K562 (cell line): ENCODE measurements around the gene ADM5. TPM values are rescaled to one million over a fixed set of nuclear protein-coding genes. Genes with fewer than 3 reads are reported as not detected.

Source experiments
- BCLAF1 ChIP-seq, 2 experiments: fragments of 450-650 bp in 1 of 2; IDR thresholded peaks; 2 replicates each; pipeline ENCODE4 v1.6.1; 2011 to 2017; ENCODE audit warnings: low read depth in 2 of 2, antibody characterized with exemption in 1 of 2, borderline replicate concordance in 1 of 2, low read length in 1 of 2, mild to moderate bottlenecking in 1 of 2, mixed read lengths in 1 of 2; ENCODE audit not compliant: control insufficient read depth in 1 of 2
- L3MBTL2 ChIP-seq: fragments of 450-650 bp; IDR thresholded peaks from 2 replicates; pipeline ENCODE4 v1.6.1; 2016; ENCODE audit warnings: mild to moderate bottlenecking, moderate library complexity
- MXI1 ChIP-seq: IDR thresholded peaks from 2 replicates; pipeline ENCODE4 v1.6.1; 2011; ENCODE audit warnings: low read depth, mild to moderate bottlenecking, improper control_type of control experiment, low read length
- PHF8 ChIP-seq: fragments of 200-600 bp; sonication (generic); IDR thresholded peaks from 2 replicates; pipeline ENCODE4 v1.6.1; 2012; ENCODE audit warnings: mixed run types, mild to moderate bottlenecking, inconsistent platforms, low read length, moderate library complexity, borderline replicate concordance
- SRSF3 ChIP-seq: fragments of 200-400 bp; formaldehyde crosslinking; IDR thresholded peaks from 2 replicates; pipeline ENCODE4 v1.6.1; 2016; ENCODE audit warnings: mild to moderate bottlenecking, low read length, moderate library complexity; ENCODE audit not compliant: insufficient read depth
- TAF7 ChIP-seq: fragments of 450-650 bp; IDR thresholded peaks from 2 replicates; pipeline ENCODE4 v1.6.1; 2016; ENCODE audit warnings: missing genetic modification characterization, missing compliant biosample characterization
- TBL1XR1 ChIP-seq, 2 experiments: IDR thresholded peaks; 2 replicates each; pipeline ENCODE4 v1.6.1; 2012; ENCODE audit warnings: improper control_type of control experiment in 2 of 2, low read length in 2 of 2, mild to moderate bottlenecking in 1 of 2
- XRCC3 ChIP-seq: fragments of 450-650 bp; IDR thresholded peaks from 2 replicates; pipeline ENCODE4 v1.6.1; 2017; ENCODE audit warnings: mild to moderate bottlenecking, moderate library complexity
- XRCC5 ChIP-seq: fragments of 200-400 bp; formaldehyde crosslinking; IDR thresholded peaks from 2 replicates; pipeline ENCODE4 v1.6.1; 2017; ENCODE audit warnings: low read depth, mild to moderate bottlenecking, low read length
- ZNF23 ChIP-seq: fragments of 250-450 bp; sonication (Bioruptor Pico); IDR thresholded peaks from 2 replicates; pipeline ENCODE4 v1.4.0; 2020; ENCODE audit warnings: mild to moderate bottlenecking
- ZNF584 ChIP-seq: fragments of 200-800 bp; sonication (Bioruptor generic); IDR thresholded peaks from 2 replicates; pipeline ENCODE4 v1.6.1; 2016; ENCODE audit warnings: low read depth, mild to moderate bottlenecking, missing genetic modification characterization, missing compliant biosample characterization
- ZNF639 ChIP-seq, 2 experiments: fragments of 200-800 bp in 1 of 2; sonication (Bioruptor generic) in 1 of 2; sonication (generic) in 1 of 2; formaldehyde crosslinking in 1 of 2; IDR thresholded peaks in 1 of 2; conservative IDR thresholded peaks in 1 of 2; 2 replicates each; pipeline versions ENCODE4 v1.5.0 to v1.6.1; 2016 to 2020; ENCODE audit warnings: missing compliant biosample characterization in 1 of 2, missing genetic modification characterization in 1 of 2, missing genetic modification reagents in 1 of 2
- ZNF717 ChIP-seq: fragments of 250-450 bp; sonication (Bioruptor Pico); IDR thresholded peaks from 2 replicates; pipeline ENCODE4 v1.5.0; 2021
- ZNF79 ChIP-seq: fragments of 250-450 bp; sonication (Bioruptor Pico); IDR thresholded peaks from 2 replicates; pipeline ENCODE4 v1.4.0; 2020; ENCODE audit warnings: low read depth, mild to moderate bottlenecking, moderate library complexity
- polyA plus RNA-seq, 8 experiments: library from polyadenylated mRNA; depleted of rRNA in 4 of 8; stranded (reverse) in 5 of 8; unstranded in 3 of 8; fragments of >200 nt; fragmentation: Nextera tagmentation in 2 of 8; fragmentation: Illumina TruSeq in 1 of 8; extraction: Ambion mirVana in 2 of 8; extraction: Trizol in 1 of 8; gene quantifications; 2 replicates each; pipeline versions ENCODE4 v1.2.1 to v1.2.3, GENCODE V29; 2011 to 2014; ENCODE audit warnings: inconsistent platforms in 1 of 8, missing spikeins in 1 of 8
- total RNA-seq, 7 experiments: library from RNA; depleted of rRNA in 6 of 7; stranded (reverse); fragments of >200 nt in 6 of 7; fragmentation: Illumina TruSeq in 2 of 7; extraction: Trizol in 2 of 7; gene quantifications; 2 replicates each; pipeline versions ENCODE4 v1.2.1 to v1.2.3, GENCODE V29; 2011 to 2021; ENCODE audit warnings: low replicate concordance in 1 of 7
- TF ChIP-seq, protein P1 (sequence below): IDR thresholded peaks from 2 replicates; pipeline ENCODE4 v1.6.1; 2011; ENCODE audit warnings: borderline replicate concordance, low read depth, mild to moderate bottlenecking, moderate library complexity, low read length; ENCODE audit not compliant: insufficient read depth, poor library complexity, severe bottlenecking

The ADM5 gene
- total and polyA plus RNA-seq, 9 of the 15 experiments (the other 6 are each of a cell fraction or from before 2014, with no cell fraction given): 0.13 to 8.4 (median 2.0) TPM; not detected in 1

DNA sequence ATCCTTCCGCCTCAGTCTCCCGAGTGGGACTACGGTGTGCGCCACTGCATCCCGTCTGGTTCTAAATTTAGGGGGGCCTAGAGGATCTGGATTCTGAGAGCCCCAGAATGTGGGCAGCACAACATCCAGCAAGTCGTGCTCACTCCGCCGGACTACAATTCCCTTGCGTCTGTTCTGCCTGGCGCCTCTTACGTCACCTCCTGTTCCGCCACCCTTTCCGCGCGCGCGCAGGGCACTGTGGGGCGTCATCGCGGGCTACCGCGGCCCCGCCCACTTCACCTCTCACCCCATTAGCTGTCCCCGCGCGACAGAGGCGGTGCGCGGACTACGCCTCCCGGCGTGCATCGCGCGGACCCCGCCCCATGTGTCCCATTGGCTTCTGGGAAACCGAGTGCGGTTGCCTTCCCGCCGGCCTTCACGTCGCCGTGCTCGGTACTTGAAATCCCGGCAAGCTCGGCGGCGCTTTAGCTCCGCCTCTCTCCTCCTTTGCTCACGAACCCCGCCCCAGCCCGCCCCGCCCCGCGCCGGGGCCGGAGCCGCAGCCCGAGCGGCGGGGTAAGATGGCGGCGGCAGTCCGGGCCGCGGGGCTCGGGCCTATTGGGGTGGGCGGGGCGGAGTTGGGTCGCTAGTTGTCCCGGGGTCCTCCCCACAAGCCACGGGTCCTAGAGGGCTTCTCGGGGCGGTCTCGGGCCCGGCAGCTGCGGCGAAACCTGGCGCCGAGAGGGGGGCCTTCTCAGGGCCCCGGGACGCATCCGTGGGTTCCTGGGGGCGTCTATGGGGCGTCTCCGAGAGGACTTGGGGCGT is 47.5 kb upstream of the ADM5 start, which contains the start of gene SCAF1 (continued):
- TF ChIP-seq BCLAF1 (IDR thresholded peaks at IDR 0.05; ENCODE audit: borderline replicate concordance in 1 of 2, control insufficient read depth in 1 of 2, low read depth in 2 of 2, low read length in 1 of 2): 0 out of 4 replicates have a peak, but pooled peaks of 1 of the 2 experiments have one; percentile 30
- no peak for TF ChIP-seq SRSF3
- peak; percentile 47; the same call in 1 of the 2 replicates for TF ChIP-seq MXI1
- 0 out of 4 replicates have a peak, but pooled peaks of 1 of the 2 experiments have one; percentile 62 for TF ChIP-seq TBL1XR1 (IDR thresholded peaks at IDR 0.05; ENCODE audit: low read length in 2 of 2)
- TF ChIP-seq XRCC5: 0 out of 2 replicates have a peak, but pooled peaks have one; percentile 61
- TF ChIP-seq ZNF717: no peak
- peak; percentile 65; the same call in 1 of the 2 replicates for TF ChIP-seq L3MBTL2
- 0 out of 2 replicates have a peak, but pooled peaks have one; percentile 22 for TF ChIP-seq TAF7 (tag)
- peak; percentile 75; the same call in 1 of the 2 replicates for TF ChIP-seq PHF8
- TF ChIP-seq ZNF639 (CRISPR knock-in tag; conservative IDR thresholded peaks at IDR 0.05 in 1 of 2, IDR thresholded peaks at IDR 0.05 in 1 of 2): peak in 1 of 2 experiments; percentile 97; a peak in 2 of 4 replicates
- peak; percentile 83; the same call in 1 of the 2 replicates for TF ChIP-seq ZNF584 (CRISPR knock-in tag)
- no peak for TF ChIP-seq XRCC3
- TF ChIP-seq ZNF23: no peak
- TF ChIP-seq ZNF79: no peak
- TF ChIP-seq, protein P1, sequence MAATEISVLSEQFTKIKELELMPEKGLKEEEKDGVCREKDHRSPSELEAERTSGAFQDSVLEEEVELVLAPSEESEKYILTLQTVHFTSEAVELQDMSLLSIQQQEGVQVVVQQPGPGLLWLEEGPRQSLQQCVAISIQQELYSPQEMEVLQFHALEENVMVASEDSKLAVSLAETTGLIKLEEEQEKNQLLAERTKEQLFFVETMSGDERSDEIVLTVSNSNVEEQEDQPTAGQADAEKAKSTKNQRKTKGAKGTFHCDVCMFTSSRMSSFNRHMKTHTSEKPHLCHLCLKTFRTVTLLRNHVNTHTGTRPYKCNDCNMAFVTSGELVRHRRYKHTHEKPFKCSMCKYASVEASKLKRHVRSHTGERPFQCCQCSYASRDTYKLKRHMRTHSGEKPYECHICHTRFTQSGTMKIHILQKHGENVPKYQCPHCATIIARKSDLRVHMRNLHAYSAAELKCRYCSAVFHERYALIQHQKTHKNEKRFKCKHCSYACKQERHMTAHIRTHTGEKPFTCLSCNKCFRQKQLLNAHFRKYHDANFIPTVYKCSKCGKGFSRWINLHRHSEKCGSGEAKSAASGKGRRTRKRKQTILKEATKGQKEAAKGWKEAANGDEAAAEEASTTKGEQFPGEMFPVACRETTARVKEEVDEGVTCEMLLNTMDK: no peak
